Activated CD8-positive, alpha-beta memory T cell treated with anti-CD3 and anti-CD28 coated beads for 48 hours (primary cell): ENCODE results near the gene CDT1.

ENCODE experiments used
- DNase-seq, 3 experiments: peaks; one replicate each; pipeline ENCODE4 v3.0.0-alpha.2; 2020; ENCODE audit warnings: low read depth in 2 of 3, low spot score in 2 of 3

The CDT1 gene

DNA sequence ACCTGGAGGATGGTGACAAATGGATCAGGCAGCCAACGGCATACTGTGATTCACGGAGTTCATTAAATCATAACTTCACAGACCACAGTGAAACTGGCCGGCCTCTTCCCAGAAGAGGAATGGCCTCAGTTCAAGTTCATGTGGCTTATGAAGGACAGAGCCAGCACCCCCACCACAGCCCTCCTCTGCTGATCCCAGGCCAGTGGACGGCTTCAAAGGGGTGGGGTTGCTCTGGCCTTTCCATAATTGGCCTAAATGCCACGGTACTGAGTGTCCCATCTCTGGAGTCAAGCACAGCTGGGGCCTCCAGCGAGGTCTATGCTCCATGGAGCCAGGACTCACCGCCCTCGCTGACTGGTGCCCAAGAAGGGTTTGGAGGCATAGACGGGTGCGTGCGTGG is 31.8 kb downstream of the CDT1 start:
- DNase-seq: no peak

DNA sequence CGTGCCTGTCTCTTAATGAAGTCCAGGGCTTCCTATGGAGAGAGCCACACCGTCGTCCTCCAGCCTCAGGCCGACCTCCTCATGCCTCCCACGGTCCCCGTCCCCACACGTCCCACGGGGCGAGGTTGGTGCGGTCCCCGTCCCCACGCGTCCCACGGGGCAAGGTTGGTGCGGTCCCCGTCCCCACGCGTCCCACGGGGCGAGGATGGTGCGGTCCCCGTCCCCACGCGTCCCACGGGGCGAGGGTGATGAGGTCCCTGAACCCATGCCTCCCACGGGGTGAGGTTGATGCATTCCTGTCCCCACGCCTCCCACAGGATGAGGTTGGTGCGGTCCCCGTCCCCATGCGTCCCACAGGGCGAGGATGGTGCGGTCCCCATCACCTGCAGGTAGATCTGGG is 32.2 kb downstream of the CDT1 start:
- no peak for DNase-seq

DNA sequence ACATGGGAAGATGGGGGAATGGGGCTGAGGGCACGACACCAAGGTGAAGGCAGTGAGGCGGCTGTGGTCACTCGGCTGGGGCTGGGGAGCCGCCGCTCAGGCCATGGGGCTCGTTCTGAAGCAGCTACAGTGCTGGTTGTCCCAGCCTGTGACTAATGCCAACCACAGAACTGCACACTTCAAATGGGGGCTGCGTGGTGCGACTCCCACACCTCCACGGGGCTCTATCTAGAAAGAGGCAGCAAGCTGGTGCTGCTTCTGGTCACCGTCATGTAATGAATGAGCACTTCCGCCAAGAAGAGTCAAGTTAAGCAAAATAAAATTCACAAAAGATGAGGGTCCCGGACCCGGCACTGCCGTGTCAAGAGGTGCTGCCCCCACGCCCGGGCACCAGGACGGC is 33.2 kb downstream of the CDT1 start:
- DNase-seq: no peak

DNA sequence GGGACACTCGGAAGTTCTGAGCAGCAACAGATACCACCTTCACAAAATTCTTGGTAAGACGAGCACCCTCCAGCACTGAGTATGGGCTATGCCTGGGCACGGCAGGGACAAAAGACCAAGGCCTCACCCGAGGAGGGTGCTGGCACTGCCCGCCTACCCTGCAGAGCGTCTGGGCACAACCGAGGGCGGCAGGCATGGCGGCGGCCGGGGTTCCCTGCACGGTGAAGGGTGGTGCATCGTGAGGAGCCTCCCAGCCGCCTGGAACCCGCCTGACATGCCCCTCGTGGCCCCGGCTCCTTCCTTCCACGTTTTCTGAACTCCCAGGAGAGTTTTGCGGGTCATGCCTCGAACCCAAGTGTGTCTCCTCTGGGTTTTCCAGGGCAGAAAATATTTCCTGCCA is 34.2 kb downstream of the CDT1 start:
- DNase-seq: no peak

DNA sequence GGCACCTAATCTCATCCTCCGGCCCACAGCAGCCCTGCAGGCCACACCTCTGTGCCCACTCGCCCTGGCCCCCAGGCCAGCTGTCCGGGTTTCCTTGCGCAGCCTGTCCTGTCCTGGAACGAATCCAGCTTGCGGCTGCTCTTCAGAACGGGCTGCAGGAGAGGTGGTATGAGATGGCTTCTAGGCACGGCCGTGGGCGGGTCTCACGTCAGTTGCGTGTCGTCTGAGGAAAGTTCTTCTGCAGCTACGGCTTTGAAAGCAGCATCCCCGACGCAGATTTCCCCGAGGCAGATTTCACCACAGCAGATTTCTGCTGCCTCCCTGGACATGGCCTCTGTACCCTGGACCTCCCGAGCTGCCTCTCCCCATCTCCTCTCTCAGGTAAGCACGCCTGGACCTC is 35.0 kb downstream of the CDT1 start:
- no peak for DNase-seq

DNA sequence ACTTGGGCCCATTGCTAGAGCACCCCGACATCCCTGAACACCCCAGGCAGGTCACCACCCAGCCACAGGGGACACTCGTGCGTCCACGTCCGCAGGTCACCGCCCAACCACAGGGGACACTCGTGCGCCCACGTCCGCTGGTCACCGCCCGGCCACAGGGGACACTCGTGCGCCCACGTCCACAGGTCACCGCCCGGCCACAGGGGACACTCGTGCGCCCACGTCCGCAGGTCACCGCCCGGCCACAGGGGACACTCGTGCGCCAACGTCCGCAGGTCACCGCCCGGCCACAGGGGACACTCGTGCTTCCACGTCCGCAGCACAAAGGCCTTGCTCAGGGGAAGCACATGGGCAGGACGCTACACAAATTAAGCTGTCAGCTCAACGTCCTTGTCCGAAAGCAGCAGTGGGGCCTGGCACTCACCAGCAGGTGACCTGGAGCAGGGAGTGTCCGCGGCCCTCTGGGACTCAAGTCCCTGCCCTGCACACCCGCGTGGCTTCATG is 35.5 kb downstream of the CDT1 start:
- DNase-seq: no peak

DNA sequence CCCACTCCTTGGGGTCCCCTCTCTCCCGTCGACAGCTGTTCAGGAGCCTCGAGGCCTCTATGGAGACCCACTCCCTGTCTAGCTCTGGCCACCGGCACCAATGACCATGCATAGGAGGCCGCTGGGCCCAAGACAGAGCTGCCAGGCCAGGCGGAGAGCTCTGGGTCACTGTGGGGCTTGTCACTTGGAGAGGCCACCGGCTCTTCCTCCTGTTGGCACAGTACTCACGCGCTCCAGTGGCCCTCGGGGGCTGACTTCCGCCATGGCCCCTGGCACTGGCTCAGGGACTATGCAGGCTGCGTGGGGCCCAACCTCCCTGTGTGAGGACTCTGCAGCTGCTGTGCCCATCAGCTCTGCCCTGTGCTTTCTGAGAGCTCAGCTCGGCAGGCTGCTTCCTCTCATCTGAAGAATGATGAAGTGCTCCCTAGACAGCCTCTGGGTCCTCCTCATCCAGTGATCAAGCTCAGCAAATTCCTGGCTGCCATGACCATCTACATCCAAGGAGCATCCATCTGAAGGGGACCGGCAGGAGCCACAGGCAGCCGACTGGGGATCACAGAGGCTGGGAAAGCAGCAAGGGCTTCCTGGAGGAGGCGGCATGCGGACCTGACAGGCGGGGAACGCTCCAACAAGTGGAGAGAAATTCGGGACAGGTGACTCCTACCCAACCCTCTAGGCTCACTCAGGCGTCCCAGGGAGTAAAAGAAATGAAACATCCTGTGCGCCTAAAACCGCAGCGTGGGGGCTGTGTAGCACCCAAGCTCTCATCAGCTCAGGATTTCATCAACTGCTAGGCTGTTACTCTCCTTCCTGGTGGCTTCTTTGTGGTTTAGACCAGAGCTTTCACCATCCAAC is 36.4 kb downstream of the CDT1 start:
- DNase-seq: no peak

DNA sequence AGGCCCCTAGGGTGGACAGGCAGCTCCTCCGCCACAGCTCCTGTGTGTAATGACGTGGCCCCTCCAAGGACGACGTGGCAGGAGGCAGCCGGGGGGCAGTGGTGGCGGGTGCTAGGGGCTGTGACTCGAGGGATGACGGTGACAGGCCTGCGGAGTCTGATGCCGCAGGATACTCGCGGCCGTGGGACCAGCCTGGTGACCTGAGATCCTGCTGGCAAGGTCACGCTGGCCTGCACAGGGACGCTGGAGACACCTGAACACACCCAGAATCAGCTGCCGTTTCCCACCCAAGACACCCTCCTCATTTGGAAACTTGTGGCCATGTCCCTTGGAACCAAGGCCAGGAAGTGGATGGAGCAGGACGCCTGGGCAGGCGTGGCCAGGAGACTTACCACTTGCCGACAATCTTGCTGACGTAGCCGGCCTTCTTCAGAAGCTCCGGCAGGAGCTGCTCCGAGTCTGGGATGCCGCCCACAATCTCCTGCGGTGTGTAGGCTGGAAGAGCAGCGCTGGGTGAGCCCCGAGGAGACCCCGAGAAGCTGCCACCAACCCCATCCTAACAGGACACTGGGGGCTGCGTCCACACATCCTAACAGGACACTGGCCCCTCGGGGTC is 37.1 kb downstream of the CDT1 start:
- DNase-seq: no peak

DNA sequence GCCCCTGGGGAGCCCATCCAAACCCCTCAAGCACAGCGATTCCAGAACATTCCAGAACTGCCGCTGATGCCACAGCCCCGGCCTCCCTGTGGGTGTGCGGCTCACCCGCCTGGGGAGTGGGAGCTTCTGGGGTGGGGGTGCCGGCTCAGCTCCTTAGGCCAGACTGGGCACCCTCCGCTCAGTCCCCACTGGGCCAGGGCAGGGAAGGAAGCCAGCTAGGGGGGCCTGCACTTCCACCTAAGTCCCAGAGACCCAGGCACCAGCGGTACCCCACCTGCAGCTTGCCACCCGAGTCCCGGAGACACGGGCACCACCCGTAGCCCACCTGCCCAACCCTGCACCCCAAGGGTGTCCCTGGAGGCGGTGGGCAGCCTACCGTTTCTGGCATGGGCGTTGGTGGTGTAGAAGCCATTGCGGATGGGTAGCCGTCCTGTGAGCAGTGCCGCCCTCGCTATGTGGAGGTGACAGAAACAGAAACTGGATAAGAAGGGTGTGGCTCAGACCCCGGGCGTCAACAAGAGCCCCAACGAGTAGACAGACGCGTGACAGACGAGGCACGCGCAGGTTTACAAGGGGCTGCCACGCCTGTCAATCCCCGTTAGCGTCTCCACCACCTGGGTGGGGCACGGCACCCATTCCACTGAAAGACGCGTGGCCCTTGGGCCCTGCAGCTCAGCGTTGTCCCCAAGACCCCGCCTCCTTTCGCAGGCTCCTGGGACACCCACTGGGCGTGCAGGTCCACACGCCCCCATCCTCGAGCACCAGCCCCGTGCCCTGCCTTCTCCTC is 38.1 kb downstream of the CDT1 start:
- DNase-seq: no peak

DNA sequence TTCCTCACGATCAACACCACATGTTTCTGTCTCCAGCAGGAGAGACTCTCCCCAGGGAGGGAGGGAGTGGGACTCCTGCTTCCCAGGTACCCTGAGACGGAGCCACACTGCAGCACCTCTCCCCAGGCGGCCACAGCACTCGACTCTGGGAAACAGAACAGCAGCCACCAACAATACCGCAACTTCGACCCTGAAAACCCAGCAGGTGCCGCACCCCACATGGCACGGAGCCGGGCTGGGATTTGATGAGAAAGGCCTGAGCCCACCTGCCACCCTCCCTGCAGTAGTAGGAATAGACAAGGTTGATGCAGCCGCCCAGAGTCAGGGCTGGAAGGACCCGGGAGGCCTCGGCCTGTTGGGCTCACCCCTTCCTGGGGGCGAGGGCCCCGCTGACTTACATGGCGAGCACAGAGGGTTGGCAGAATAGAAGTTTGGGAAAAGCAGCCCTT is 38.7 kb downstream of the CDT1 start:
- no peak for DNase-seq

DNA sequence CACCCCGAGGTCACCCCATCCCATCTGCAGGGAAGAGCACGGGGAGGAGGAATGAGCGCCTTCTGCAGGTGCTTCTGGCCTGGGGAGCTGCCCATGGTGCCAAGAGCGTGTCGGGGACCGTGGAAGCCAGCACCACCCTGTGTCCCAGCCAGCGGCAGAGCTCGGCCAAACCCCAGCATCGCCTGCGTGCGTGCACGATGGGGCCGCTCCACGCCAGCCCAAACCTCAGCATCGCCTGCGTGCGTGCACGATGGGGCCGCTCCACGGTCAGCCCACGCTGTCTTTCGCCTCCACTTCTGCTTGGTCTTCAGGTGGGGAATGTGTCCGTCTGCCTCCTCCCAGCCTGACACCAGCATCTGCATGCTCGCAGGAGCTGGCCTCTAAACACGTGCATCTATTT is 39.2 kb downstream of the CDT1 start:
- no peak for DNase-seq

DNA sequence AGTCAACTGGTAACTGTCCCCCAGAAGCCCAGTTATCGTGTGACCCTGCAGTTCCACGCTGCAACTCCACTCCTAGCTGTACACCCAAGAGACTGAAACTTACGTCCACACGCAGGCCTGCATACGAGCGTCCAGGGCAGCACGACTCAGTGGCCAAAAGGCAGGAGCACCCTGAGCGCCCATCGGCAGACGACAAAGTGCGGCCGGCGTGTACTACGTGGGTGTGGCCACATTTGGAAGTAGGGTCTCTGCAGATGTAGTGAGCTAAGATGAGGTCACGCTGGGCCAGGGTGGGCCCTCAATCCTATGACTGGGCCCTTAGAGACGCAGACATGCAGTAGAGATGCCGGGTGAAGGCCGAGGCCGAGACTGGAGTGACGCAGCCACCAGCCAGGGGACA is 39.7 kb downstream of the CDT1 start:
- DNase-seq: no peak

DNA sequence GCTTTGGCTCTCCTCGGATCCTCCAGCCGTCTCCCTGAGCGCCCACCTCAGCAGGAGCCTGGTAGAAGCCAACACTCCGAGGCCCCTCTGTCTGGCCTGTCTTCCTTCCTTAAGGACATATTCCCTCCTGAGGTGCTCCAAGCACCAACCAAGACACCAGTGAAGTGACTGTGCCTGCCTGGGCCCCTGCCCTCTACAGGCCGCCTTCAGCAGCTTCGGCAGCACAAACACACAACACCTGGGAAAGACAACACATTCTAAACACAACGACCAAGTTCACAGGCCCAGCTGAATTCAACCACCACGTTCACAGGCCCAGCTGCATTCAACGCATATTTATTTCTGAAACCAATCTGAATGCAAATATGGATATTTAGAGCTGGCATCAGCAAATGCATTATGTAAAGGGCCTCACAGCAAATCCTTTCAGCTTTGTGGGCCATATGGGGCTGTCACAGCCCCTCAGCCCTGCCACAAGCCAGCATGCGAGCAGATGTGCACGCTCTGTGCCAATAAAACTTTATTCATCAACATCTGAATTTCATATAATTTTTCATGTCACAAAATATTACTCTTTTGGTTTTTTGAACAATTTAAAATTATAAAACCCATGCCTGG is 40.9 kb downstream of the CDT1 start:
- no peak for DNase-seq

DNA sequence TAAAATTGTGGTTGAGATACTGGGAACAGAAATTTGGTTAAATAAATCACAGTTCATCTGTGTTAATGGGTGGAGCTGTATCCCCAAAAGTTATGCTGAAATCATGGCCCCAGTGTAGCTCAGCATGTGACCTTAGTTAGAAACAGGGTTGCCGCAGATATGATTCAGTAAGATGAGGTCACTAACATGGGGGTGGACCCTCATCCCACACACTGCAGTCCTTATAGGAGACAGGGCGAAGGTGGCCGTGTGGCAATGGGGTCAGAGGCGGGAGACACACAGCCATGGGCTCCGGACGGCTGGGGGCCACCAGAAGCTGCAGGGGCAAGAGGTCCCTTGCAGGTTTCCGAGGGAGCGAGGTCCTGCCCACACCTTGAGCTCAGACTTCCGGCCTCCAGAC is 42.5 kb downstream of the CDT1 start:
- no peak for DNase-seq

DNA sequence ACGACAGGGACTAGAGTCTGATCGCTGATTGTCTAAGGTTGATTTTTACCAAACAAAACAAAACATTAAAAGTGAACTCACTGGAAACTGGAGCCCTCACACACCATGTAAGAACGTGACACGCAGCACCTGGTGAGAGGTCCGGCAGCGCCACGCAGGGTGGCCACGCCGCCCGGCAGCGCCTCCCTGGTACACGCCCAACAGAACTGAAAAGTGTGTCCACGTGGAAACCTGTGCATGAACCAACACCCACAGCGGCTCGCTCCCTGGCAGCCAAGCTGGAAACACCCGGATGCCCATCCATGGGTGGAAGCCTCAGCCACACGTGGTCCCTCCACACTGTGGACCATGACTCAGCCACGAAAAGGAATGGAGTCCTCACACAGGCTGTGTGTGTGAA is 44.1 kb downstream of the CDT1 start:
- DNase-seq: no peak

DNA sequence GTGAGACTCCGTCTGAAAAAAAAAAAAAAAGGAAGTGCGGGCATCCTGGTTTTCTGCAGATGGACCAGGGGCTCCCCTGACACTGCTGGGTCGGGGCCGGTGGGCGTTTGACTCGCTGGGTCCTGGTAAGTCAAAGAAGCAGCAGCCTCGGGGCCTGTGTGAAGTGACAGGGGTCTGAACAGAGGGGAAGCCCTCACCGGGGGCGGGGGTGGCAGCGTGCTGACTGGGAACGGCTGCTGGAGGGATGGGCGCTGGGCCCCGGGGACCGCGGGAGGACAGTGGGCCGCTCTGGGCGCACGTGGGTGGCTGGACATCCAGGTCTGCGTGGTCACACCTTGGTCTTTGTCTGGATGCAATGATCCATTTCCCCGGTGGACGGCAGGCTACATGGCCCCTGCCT is 45.0 kb downstream of the CDT1 start:
- DNase-seq: no peak

DNA sequence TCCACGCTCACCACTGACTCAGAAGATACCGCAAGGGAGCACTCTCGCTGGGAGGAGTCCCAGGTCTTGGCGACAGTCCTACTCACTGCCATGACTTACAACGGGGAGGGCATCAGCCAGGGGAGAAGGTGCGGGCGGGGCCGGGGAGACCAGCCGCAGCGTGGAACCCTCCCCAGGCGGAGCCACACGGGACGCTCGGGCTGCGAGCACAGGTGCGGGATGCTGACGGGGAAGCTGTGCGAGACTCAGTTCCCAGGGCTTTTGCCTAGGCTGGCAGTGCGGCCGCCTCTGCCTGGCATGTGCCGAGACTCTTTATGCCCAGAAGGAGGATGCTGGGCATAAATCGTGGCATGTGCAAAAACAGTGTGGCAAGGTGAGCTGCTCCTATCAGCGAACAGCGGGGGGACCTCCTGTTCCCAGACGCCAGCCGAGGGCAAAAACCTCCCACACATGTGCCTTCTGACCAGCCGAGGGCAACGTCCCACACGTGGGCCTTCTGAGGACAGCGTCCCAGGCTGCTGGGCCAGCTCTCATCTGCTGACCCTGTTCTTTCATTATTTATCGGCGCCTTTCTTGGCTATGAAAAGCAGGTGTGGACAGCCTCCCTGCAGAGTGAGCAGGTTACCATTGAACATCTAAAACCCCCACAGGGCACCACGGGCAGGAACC is 47.1 kb downstream of the CDT1 start:
- no peak for DNase-seq

DNA sequence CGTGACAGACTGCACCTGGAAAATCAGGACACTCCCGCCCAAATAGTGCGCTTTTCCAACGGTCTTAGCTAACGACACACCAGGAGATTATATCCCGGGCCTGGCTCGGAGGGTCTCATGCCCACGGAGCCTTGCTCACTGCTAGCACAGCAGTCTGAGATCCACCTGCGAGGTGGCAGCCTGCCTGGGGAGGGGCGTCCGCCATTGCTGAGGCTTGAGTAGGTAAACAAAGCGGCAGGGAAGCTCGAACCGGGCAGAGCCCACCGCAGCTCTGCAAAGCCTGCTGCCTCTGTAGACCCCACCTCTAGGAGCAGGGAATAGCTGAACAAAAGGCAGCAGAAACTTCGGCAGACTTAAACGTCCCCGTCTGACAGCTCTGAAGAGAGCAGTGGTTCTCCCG is 48.0 kb downstream of the CDT1 start:
- no peak for DNase-seq

DNA sequence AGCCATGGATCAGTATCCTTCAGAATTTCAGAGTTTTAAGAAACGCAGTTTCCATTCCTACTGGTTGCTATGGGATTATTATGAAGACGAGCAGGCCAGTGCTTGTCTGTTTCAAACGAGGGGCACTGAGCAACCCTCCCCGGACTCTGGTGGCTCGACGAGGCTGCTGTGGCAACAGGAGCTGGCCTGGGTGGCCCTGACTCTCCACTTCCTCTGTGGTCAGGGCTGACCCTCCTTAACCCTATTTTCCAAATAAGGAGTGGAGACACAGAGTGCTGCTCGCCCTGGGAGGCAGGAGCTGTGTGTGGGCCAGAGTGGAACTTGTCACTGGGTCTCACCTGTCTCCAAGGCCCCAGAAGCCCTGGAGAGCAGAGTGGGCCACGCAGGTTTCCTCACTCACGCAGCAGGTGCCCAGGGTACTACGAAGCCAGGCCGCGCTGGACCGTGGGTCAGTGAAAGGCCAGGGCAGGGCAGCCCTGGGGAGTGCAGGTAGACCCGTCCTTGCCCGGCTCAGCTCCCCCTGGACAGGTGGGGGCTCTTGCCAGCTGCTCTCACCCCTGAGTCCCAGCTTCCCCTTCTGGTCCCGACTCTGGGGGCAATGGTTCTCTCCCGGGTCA is 49.8 kb downstream of the CDT1 start:
- no peak for DNase-seq

DNA sequence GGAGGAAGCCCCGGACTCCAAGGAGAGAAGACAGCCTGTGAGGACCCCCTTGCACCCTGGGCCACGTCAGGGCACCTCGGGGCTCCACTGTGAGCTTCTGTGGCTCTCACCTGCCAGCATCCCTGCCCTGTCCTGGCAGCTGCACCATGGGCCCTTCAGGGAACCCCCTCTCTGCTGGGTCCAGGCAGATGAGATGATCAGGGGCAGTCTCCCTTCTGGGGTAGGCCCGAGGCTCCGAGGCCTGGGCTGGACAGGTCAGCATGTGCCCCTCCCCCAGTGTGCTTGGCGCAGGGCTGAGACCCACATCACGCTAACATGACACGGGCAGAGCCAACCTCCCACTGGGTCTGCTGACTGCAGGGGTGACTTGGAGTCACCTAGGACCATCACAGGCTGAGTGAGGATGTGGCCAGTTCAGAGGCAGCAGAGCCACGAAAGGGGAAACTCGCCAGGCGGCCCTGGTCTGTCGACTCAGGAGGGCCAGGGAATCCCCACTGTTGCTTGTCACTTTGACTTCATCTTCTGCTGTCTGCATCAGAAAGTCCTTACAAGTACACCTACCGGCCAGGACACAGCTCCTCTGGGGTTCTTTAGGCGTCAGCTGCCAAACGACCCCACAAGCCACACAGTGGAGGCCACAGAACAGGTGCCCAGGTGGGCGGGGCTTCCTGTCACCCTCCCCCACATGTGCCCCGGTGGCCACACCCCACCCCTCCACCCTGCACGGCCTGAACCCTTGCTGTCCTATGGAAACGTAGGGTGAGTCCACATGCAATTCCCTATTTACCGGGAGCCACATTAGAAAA is 50.9 kb downstream of the CDT1 start:
- no peak for DNase-seq
